HepG2 (cell line): ENCODE data around the gene RPL31. TPM values are rescaled to one million over a fixed set of nuclear protein-coding genes. Genes with fewer than 3 reads are reported as not detected.

Source experiments
- ARID3A ChIP-seq: IDR thresholded peaks from 2 replicates; pipeline ENCODE4 v1.6.1; 2012; ENCODE audit warnings: low read depth, low read length, improper control_type of control experiment
- FOXA3 ChIP-seq: IDR thresholded peaks from 2 replicates; pipeline ENCODE4 v1.6.1; 2016; ENCODE audit warnings: missing genetic modification reagents, missing compliant biosample characterization
- FOXM1 ChIP-seq: sonication (generic); formaldehyde crosslinking; IDR thresholded peaks from 2 replicates; pipeline ENCODE4 v1.5.0; 2020; ENCODE audit warnings: missing genetic modification reagents
- GATAD2A ChIP-seq: IDR thresholded peaks from 2 replicates; pipeline ENCODE4 v1.6.1; 2016
- JARID2 ChIP-seq: sonication (generic); formaldehyde crosslinking; IDR thresholded peaks from 2 replicates; pipeline ENCODE4 v1.8.1; 2023; ENCODE audit warnings: missing genetic modification reagents, inconsistent platforms; ENCODE audit not compliant: insufficient replicate concordance
- JDP2 ChIP-seq: sonication (generic); formaldehyde crosslinking; IDR thresholded peaks from 2 replicates; pipeline ENCODE4 v1.8.1; 2022; ENCODE audit warnings: missing genetic modification reagents, borderline replicate concordance
- LBX2 ChIP-seq: sonication (generic); formaldehyde crosslinking; IDR thresholded peaks from 2 replicates; pipeline ENCODE4 v1.5.0; 2020; ENCODE audit warnings: missing genetic modification reagents, mild to moderate bottlenecking, borderline replicate concordance
- NFIB ChIP-seq: sonication (generic); formaldehyde crosslinking; IDR thresholded peaks from 2 replicates; pipeline ENCODE4 v1.9.0; 2021; ENCODE audit warnings: missing genetic modification reagents, mild to moderate bottlenecking, borderline replicate concordance
- ONECUT2 ChIP-seq: sonication (generic); formaldehyde crosslinking; IDR thresholded peaks from 2 replicates; pipeline ENCODE4 v1.4.0; 2020; ENCODE audit warnings: missing genetic modification reagents
- RELA ChIP-seq: sonication (generic); formaldehyde crosslinking; IDR thresholded peaks from 2 replicates; pipeline ENCODE4 v1.4.0; 2020; ENCODE audit warnings: missing genetic modification reagents
- RFX5 ChIP-seq: IDR thresholded peaks from 2 replicates; pipeline ENCODE4 v1.6.1; 2011; ENCODE audit warnings: low read depth, low read length, improper control_type of control experiment
- RFXANK ChIP-seq: IDR thresholded peaks from 2 replicates; pipeline ENCODE4 v1.6.1; 2016
- SKIL ChIP-seq: sonication (generic); formaldehyde crosslinking; IDR thresholded peaks from 2 replicates; pipeline ENCODE4 v1.8.0; 2022; ENCODE audit warnings: missing genetic modification reagents, mild to moderate bottlenecking, moderate library complexity, borderline replicate concordance
- TEAD3 ChIP-seq: optimal IDR thresholded peaks from 2 replicates; pipeline ENCODE3; 2016; ENCODE audit warnings: borderline replicate concordance
- U2AF1 ChIP-seq: fragments of 200-400 bp; formaldehyde crosslinking; optimal IDR thresholded peaks from 2 replicates; pipeline ENCODE3; 2017; ENCODE audit warnings: mild to moderate bottlenecking, low read depth, low read length
- ZMYM2 ChIP-seq: sonication (generic); formaldehyde crosslinking; IDR thresholded peaks from 2 replicates; pipeline ENCODE4 v1.8.0; 2022; ENCODE audit warnings: mild to moderate bottlenecking, missing genetic modification reagents
- ZNF280B ChIP-seq: sonication (generic); formaldehyde crosslinking; IDR thresholded peaks from 2 replicates; pipeline ENCODE4 v1.5.0; 2020; ENCODE audit warnings: missing genetic modification reagents, mild to moderate bottlenecking, borderline replicate concordance
- ZNF543 ChIP-seq: sonication (generic); formaldehyde crosslinking; IDR thresholded peaks from 2 replicates; pipeline ENCODE4 v1.4.0; 2020; ENCODE audit warnings: mild to moderate bottlenecking, missing genetic modification reagents
- ZNF547 ChIP-seq: sonication (generic); formaldehyde crosslinking; IDR thresholded peaks from 2 replicates; pipeline ENCODE4 v1.5.1; 2020; ENCODE audit warnings: mild to moderate bottlenecking, missing genetic modification reagents
- ZNF709 ChIP-seq: sonication (generic); formaldehyde crosslinking; IDR thresholded peaks from 2 replicates; pipeline ENCODE4 v1.5.0; 2020; ENCODE audit warnings: mild to moderate bottlenecking, missing genetic modification reagents
- ZNF747 ChIP-seq: sonication (generic); formaldehyde crosslinking; IDR thresholded peaks from 2 replicates; pipeline ENCODE4 v1.8.1; 2023; ENCODE audit warnings: missing genetic modification reagents, mild to moderate bottlenecking, borderline replicate concordance
- ZSCAN5A ChIP-seq: sonication (generic); formaldehyde crosslinking; IDR thresholded peaks from 2 replicates; pipeline ENCODE4 v1.8.0; 2022; ENCODE audit warnings: mild to moderate bottlenecking, missing genetic modification reagents, borderline replicate concordance
- polyA plus RNA-seq, 8 experiments: library from polyadenylated mRNA; depleted of rRNA in 3 of 8; stranded (reverse) in 7 of 8; unstranded in 1 of 8; fragments of >200 nt; fragmentation: Illumina TruSeq in 4 of 8; extraction: Trizol in 4 of 8; gene quantifications; 2 replicates each; pipeline versions ENCODE4 v1.2.1 to v1.2.3, GENCODE V29; 2011 to 2016; ENCODE audit warnings: low read depth in 4 of 8, missing spikeins in 1 of 8, mixed read lengths in 1 of 8; ENCODE audit not compliant: insufficient read depth in 1 of 8
- total RNA-seq, 5 experiments: library from RNA; depleted of rRNA; stranded (reverse); fragments of >200 nt; fragmentation: Illumina TruSeq; extraction: Trizol; gene quantifications; 2 replicates each; pipeline ENCODE4 v1.2.3, GENCODE V29; 2016; ENCODE audit warnings: low read depth in 1 of 5

Gene RPL31
- total and polyA plus RNA-seq, 2 of the 13 experiments (the other 11 are each of a cell fraction or from before 2014, with no cell fraction given): 3,331 to 3,582 TPM

- peak; percentile 100 for TF ChIP-seq ZNF547
- peak; percentile 99 for TF ChIP-seq ZNF709 (CRISPR knock-in tag)
- TF ChIP-seq RFXANK (CRISPR knock-in tag): peak; percentile 69; the same call in 1 of the 2 replicates
- no peak; the same call in 1 of the 2 replicates for TF ChIP-seq SKIL (CRISPR knock-in tag)
- TF ChIP-seq RELA (CRISPR knock-in tag): peak; percentile 77; the same call in 1 of the 2 replicates
- peak; percentile 93 for TF ChIP-seq TEAD3 (CRISPR knock-in tag)
- TF ChIP-seq JDP2 (CRISPR knock-in tag): no peak
- peak; percentile 99 for TF ChIP-seq ZSCAN5A
- TF ChIP-seq ZMYM2: peak; percentile 86
- TF ChIP-seq ARID3A: peak; percentile 12; the same call in 1 of the 2 replicates
- TF ChIP-seq FOXA3 (CRISPR knock-in tag): peak; percentile 84
- TF ChIP-seq LBX2 (CRISPR knock-in tag): peak; percentile 99
- peak; percentile 99 for TF ChIP-seq ZNF280B (CRISPR knock-in tag)
- TF ChIP-seq GATAD2A (CRISPR knock-in tag): peak; percentile 81; the same call in 1 of the 2 replicates
- peak; percentile 99 for TF ChIP-seq ZNF747 (CRISPR knock-in tag)
- TF ChIP-seq JARID2 (CRISPR knock-in tag): peak; percentile 96
- no peak; the same call in 1 of the 2 replicates for TF ChIP-seq ONECUT2
- TF ChIP-seq U2AF1: peak; percentile 95
- peak; percentile 100 for TF ChIP-seq NFIB
- TF ChIP-seq RFX5: peak; percentile 41; the same call in 1 of the 2 replicates
- peak; percentile 99 for TF ChIP-seq ZNF543 (CRISPR knock-in tag)
- no peak for TF ChIP-seq FOXM1 (CRISPR knock-in tag)
These were observed at the start of gene RPL31 (continued) for GRCh38 chr2:101001691-101002561.
